Prostate gland (tissue), 2 donors: Measurements from ENCODE around the gene MAP7D1. TPM values are rescaled to one million over a fixed set of nuclear protein-coding genes. Genes with fewer than 3 reads are reported as not detected.

Experiments
- DNase-seq: peaks from one replicate; pipeline ENCODE4 v3.0.0-alpha.2; 2019; ENCODE audit warnings: low spot score
- H3K27ac ChIP-seq, 2 donors: fragments of 200-600 bp; sonication (generic); 2 replicates each; pipeline ENCODE4 v1.5.1; 2017 to 2019
- H3K27me3 ChIP-seq: fragments of 200-600 bp; sonication (generic); replicated peaks from 2 replicates; pipeline ENCODE4 v1.5.1; 2019; ENCODE audit not compliant: insufficient read depth
- H3K36me3 ChIP-seq, 2 donors: fragments of 200-600 bp; sonication (generic); 1 replicate in 1 of 2; 2 replicates in 1 of 2; pipeline versions ENCODE4 v1.5.1 to v1.8.1; 2017 to 2019
- H3K4me1 ChIP-seq: fragments of 200-600 bp; sonication (generic); replicated peaks from 2 replicates; pipeline ENCODE4 v1.5.1; 2019
- H3K4me3 ChIP-seq, 2 donors: fragments of 200-600 bp; sonication (generic); 2 replicates each; pipeline ENCODE4 v1.5.1; 2017 to 2019
- H3K9me3 ChIP-seq: fragments of 200-600 bp; sonication (generic); 2 replicates; pipeline ENCODE4 v1.5.1; 2017
- CTCF ChIP-seq, 4 experiments: fragments of 200-600 bp in 2 of 4; fragments of 450-650 bp in 2 of 4; sonication (generic) in 2 of 4; IDR thresholded peaks; 1 replicate in 3 of 4; 2 replicates in 1 of 4; pipeline ENCODE4 v1.5.1; 2016 to 2019; ENCODE audit warnings: antibody characterized with exemption in 4 of 4, mild to moderate bottlenecking in 2 of 4, moderate library complexity in 2 of 4
- POLR2A ChIP-seq: fragments of 450-650 bp; IDR thresholded peaks from one replicate; pipeline ENCODE4 v1.6.1; 2016; ENCODE audit warnings: antibody characterized with exemption, mild to moderate bottlenecking
- POLR2AphosphoS5 ChIP-seq: sonication (generic); formaldehyde crosslinking; IDR thresholded peaks from one replicate; pipeline ENCODE4 v1.6.1; 2017; ENCODE audit warnings: antibody characterized with exemption
- WGBS: methylation state at CpG from one replicate; pipeline ENCODE4 v1.1.5; 2018; 5-methylcytosine and 5-hydroxymethylcytosine counted together
- intact Hi-C: fragments of 100-400 bp; cut with DNase I; formaldehyde crosslinking; loops from one replicate; pipeline ENCODE4 v1.14.2; 2022
- total RNA-seq, 2 donors: library from RNA; depleted of rRNA; stranded (reverse); fragments of >200 nt; gene quantifications; one replicate each; pipeline ENCODE4 v1.1.0, GENCODE V29; 2016

MAP7D1 gene
- total RNA-seq, 2 donors from 2014 or later, result 97.3 to 132 TPM

DNA sequence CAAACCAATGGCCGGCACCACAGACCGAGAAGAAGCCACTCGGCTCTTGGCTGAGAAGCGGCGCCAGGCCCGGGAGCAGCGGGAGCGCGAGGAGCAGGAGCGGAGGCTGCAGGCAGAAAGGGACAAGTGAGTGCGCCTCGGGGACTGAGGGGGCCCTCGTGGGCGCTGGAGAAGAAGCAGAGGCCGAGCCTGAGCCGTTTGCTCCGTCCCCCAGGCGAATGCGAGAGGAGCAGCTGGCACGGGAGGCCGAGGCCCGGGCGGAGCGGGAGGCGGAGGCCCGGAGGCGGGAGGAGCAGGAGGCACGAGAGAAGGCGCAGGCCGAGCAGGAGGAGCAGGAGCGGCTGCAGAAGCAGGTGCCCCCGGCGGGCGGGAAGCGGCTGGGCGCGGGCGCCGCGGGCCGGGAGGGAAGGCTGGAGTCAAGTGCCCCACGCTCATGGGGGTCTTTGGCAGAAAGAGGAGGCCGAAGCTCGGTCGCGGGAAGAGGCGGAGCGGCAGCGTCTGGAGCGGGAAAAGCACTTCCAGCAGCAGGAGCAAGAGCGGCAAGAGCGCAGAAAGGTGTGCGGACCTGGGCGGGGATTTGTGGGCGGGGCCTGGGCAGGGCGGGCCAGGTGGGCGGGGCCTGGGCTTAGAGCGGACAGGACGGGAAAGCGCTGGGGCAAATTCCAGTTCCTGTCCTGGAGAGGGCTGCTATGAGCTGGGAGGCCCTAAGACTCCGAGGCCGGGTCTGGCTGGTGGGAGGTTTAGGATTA is 22.7 kb downstream of the MAP7D1 start:
- H3K36me3 ChIP-seq, result peaks cover 23 to 36% of the 10 kb centered on the region in 2 donors
- no peaks in the 10 kb centered on the region for H3K9me3 ChIP-seq
- 70% methylated on average over 62 of the region's 62 CpGs for WGBS
- no peaks in the 10 kb centered on the region for H3K27me3 ChIP-seq
- peaks cover 5% of the 10 kb centered on the region for H3K4me1 ChIP-seq
- H3K4me3 ChIP-seq, result no peak overlapping the region
- peak overlapping the region; percentile 50 to 53 for H3K27ac ChIP-seq
- no peak for TF ChIP-seq POLR2A
- TF ChIP-seq POLR2AphosphoS5, result no peak
- TF ChIP-seq CTCF (IDR thresholded peaks at IDR 0.05), result no peak
- peak; percentile 29 for DNase-seq
- intact Hi-C loops, result no loop called here

DNA sequence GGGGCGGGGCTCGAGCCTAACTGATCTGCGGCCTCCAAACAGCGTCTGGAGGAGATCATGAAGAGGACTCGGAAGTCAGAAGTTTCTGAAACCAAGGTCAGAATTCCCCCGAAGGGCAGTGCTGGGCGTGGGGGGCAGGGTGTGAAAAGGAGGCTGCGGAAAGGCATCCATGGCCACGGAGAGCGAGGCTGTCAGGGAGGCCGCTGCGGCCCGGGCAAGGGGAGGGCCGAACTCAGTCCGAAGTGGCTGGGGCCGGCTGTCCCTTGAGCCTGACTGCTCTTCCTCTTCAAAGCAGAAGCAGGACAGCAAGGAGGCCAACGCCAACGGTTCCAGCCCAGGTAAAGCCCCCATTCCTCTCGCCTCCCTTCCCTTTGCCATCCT is 23.2 kb downstream of the MAP7D1 start:
- WGBS, result 93% methylated on average over 19 of the region's 19 CpGs
- H3K4me1 ChIP-seq, result peaks cover 5% of the 10 kb centered on the region
- no peaks in the 10 kb centered on the region for H3K9me3 ChIP-seq
- no peak for TF ChIP-seq POLR2AphosphoS5
- TF ChIP-seq CTCF (IDR thresholded peaks at IDR 0.05), result no peak
- TF ChIP-seq POLR2A, result no peak
- H3K27me3 ChIP-seq, result no peaks in the 10 kb centered on the region
- no peak overlapping the region for H3K4me3 ChIP-seq
- intact Hi-C loops, result no loop called here
- H3K27ac ChIP-seq, result peak overlapping the region; percentile 50 to 53
- H3K36me3 ChIP-seq, result peaks cover 23 to 36% of the 10 kb centered on the region in 2 donors
- DNase-seq, result no peak

GRCh38 chr1:36182734-36183133 is 26.8 kb downstream of the MAP7D1 start:
- intact Hi-C loops, result loop anchor here (10.0 kb wide), 1 partner anchor 102 kb away; no protein-coding TSS in a partner anchor

DNA sequence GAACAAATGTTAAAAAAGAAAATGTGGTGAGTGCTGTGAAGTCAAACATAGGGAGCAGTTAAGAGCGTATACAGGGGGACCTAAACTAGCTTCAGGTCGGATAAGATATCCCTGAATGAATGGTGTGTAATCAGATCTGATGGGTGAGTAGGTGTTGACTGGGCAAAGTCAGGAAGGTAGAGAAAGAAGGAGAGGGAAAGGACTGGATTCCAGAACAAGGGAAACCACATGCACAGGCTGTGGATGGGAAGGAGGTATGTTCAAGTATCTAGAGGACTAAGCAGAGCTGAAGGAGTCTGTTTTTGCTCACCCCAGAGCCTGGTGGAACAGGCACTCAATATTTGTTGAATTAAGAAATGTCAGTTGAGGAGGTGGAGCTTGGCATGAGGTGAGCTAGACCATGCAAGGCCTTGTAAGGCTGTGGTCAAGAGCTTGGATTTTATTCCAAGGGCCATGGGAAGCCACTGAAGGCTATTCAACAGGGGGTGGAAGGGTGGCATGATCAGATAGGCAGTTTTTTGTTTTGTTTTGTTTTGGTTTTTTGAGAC is 27.4 kb downstream of the MAP7D1 start:
- TF ChIP-seq POLR2AphosphoS5, result peak; percentile 59
- TF ChIP-seq CTCF (IDR thresholded peaks at IDR 0.05), result no peak
- no peak for TF ChIP-seq POLR2A
- intact Hi-C loops, result loop anchor here (10.0 kb wide), 1 partner anchor 101 kb away; no protein-coding TSS in a partner anchor
- Histone ChIP-seq H3K27me3 (no peaks in the 10 kb centered on the region), H3K4me3 (no peak overlapping the region), H3K4me1 (peaks cover 11% of the 10 kb centered on the region), H3K36me3 (peaks cover 9 to 19% of the 10 kb centered on the region in 2 donors), H3K9me3 (no peaks in the 10 kb centered on the region), H3K27ac (peak overlapping the region; percentile 55 to 58)
- WGBS, result 62% methylated on average over 2 of the region's 2 CpGs
- DNase-seq, result peak; percentile 30

More at GRCh38 chr1:36182734-36183133, 26.8 kb downstream of the MAP7D1 start:
- Histone ChIP-seq H3K9me3 (no peaks in the 10 kb centered on the region), H3K4me1 (peaks cover 8% of the 10 kb centered on the region), H3K4me3 (no peak overlapping the region), H3K27me3 (no peaks in the 10 kb centered on the region), H3K36me3 (peaks cover 14 to 25% of the 10 kb centered on the region in 2 donors), H3K27ac (peak overlapping the region; percentile 55 to 58)
- no peak for DNase-seq
- 64% methylated on average over 2 of the region's 2 CpGs for WGBS
- TF ChIP-seq POLR2A, result no peak
- no peak for TF ChIP-seq POLR2AphosphoS5
- no peak for TF ChIP-seq CTCF (IDR thresholded peaks at IDR 0.05)
